GM12865 (cell line): ENCODE results near the gene HINFP.

Experiments
- DNase-seq: peaks from one replicate; pipeline ENCODE4 v3.0.0; 2010; ENCODE audit warnings: low read depth
- H3K4me3 ChIP-seq: 2 replicates; pipeline ENCODE4 v1.5.1; 2011; ENCODE audit warnings: mild to moderate bottlenecking, low read depth, low read length, control low read depth
- TF ChIP-seq, protein P1 (sequence below): IDR thresholded peaks from 2 replicates; pipeline ENCODE4 v1.5.1; 2011; ENCODE audit warnings: low read length, control low read depth, low read depth, inconsistent platforms; ENCODE audit not compliant: insufficient read depth; ENCODE audit errors: missing control alignments

HINFP gene

DNA sequence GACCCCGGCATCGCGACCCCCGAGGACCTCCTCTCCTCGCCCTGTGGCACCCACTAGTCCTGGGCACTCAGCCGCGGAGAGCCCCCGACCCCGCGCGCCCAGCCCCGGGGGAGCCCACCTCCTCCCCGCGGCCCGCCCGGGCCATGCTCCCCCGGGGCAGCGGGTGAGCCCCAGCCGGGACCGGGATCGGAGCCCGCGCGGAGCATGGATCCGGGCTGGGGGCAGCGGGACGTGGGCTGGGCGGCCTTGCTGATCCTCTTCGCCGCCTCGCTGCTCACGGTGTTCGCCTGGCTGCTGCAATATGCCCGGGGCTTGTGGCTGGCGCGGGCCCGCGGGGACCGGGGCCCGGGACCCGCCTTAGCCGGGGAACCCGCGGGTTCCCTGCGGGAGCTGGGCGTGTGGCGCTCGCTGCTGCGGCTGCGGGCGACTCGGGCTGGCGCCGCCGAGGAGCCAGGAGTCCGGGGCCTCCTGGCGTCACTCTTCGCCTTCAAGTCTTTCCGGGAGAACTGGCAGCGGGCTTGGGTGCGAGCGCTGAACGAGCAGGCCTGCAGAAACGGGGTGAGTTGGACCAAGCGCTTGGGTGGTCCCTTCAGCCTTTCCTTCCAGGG, 13.7 kb upstream of the HINFP start:
- TF ChIP-seq, protein P1, sequence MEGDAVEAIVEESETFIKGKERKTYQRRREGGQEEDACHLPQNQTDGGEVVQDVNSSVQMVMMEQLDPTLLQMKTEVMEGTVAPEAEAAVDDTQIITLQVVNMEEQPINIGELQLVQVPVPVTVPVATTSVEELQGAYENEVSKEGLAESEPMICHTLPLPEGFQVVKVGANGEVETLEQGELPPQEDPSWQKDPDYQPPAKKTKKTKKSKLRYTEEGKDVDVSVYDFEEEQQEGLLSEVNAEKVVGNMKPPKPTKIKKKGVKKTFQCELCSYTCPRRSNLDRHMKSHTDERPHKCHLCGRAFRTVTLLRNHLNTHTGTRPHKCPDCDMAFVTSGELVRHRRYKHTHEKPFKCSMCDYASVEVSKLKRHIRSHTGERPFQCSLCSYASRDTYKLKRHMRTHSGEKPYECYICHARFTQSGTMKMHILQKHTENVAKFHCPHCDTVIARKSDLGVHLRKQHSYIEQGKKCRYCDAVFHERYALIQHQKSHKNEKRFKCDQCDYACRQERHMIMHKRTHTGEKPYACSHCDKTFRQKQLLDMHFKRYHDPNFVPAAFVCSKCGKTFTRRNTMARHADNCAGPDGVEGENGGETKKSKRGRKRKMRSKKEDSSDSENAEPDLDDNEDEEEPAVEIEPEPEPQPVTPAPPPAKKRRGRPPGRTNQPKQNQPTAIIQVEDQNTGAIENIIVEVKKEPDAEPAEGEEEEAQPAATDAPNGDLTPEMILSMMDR, result no peak
- DNase-seq, result no peak
- peak overlapping the region; percentile 80 for H3K4me3 ChIP-seq

DNA sequence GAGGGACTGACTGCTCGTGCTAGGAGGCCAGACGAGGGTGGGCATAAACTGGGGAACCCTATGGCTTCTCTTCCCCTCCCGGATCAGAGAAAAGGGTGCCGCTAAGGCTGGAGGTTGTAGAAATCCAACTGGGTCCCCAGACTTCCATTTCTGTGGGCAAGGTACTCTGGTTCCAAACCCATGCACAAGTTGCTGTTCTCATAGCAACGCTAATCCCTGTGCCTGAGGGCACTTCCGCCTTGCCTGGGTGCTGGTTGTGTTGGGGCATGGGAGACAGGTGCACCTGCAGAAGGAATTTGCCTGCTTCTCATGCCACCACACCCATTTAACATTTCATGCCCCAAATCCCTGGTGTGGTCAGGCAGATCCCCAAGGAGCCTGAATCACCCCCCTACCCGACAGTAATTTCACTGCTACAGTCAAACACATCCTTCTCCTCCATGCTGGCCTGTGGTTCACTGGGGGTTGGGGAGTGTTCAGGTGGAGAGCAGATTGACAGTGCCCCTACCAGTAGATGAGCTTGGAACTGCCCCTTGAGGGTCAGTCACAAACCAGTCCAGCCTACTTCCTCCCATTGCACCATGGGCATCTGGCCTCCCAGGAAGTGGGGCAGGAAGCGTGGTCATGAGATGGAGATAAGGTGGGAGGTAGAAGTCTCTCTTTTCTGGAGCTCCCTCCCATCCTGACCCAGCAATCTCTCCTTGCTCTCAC, 13.1 kb upstream of the HINFP start:
- DNase-seq, result peak; percentile 58
- TF ChIP-seq, protein P1, result no peak

DNA sequence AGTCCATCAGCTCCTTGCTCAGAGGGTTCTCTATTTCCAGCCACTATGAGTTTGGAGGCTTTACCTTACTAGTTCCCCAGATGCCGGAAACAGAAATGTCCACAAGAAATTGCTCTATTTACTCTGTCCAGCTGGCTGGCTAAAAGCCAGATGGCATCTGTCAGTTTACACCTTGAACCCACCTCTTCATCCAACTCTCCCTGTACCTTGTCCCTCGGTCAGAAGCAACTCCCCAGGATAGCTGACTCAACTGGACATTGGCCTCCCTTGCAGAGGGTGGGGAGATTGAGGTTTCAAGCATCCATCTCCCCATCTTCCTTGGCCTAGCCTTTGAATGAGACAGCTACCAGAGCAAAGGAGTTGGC, 12.5 kb upstream of the HINFP start:
- H3K4me3 ChIP-seq, result peak overlapping the region; percentile 80
- TF ChIP-seq, protein P1, result no peak
- no peak for DNase-seq

More for the DNA sequence above, 13.1 kb upstream of the HINFP start:
- peak overlapping the region; percentile 80 for H3K4me3 ChIP-seq

GRCh38 chr11:119109843-119110242, 11.5 kb upstream of the HINFP start:
- TF ChIP-seq, protein P1, result no peak
- DNase-seq, result no peak

GRCh38 chr11:119110439-119110838, 10.9 kb upstream of the HINFP start:
- TF ChIP-seq, protein P1, result no peak
- H3K4me3 ChIP-seq, result no peak overlapping the region
- DNase-seq, result no peak

More at GRCh38 chr11:119109843-119110242, 11.5 kb upstream of the HINFP start:
- H3K4me3 ChIP-seq, result no peak overlapping the region

GRCh38 chr11:119111361-119111925, 9.9 kb upstream of the HINFP start:
- TF ChIP-seq, protein P1, result no peak
- DNase-seq, result no peak
- no peak overlapping the region for H3K4me3 ChIP-seq
